A549 (cell line): ENCODE measurements around the gene NKD1. TPM values are rescaled to one million over a fixed set of nuclear protein-coding genes. Genes with fewer than 3 reads are reported as not detected.

ENCODE experiments used
- ATAC-seq, 2 experiments: fragments of 200-7000 bp in 1 of 2; fragments of >200 bp in 1 of 2; cut with Nextera tagmentation in 1 of 2; cut with Tn5 transposase in 1 of 2; 3 replicates each; pipeline versions ENCODE4 v1.8.0 to v1.9.1; 2018 to 2020; ENCODE audit warnings: mild to moderate bottlenecking in 1 of 2, moderate library complexity in 1 of 2
- CTCF ChIA-PET: fragments of 300-600 bp; sonication (Branson Sonifier 250); formaldehyde crosslinking; extraction: SDS; loops from one replicate; lab custom pipeline; 2021; ENCODE audit warnings: antibody characterized with exemption, inconsistent platforms; lab: Yijun Ruan, JAX
- POLR2A ChIA-PET: fragments of 350-600 bp; formaldehyde crosslinking; extraction: SDS; loops from one replicate; lab custom pipeline; 2021; ENCODE audit warnings: antibody characterized with exemption, inconsistent platforms; lab: Yijun Ruan, JAX
- DNase-seq, 2 experiments: peaks; one replicate each; pipeline versions ENCODE4 v3.0.0 to v3.0.0-alpha.2; 2011 to 2016; ENCODE audit warnings: low read depth in 1 of 2, low spot score in 1 of 2
- FAIRE-seq: peaks from 2 replicates; lab custom pipeline; 2011; peaks lifted over from hg19 to GRCh38; lab: Jason Lieb, UNC
- H3K27ac ChIP-seq, 2 experiments: fragments of >200 bp; sonication (Bioruptor Twin); formaldehyde crosslinking; 3 replicates each; pipeline ENCODE4 v1.5.1; 2016 to 2017
- H3K4me1 ChIP-seq: fragments of >200 bp; sonication (Bioruptor Twin); formaldehyde crosslinking; 3 replicates; pipeline ENCODE4 v1.6.1; 2016
- H3K4me2 ChIP-seq: fragments of >200 bp; sonication (Bioruptor Twin); formaldehyde crosslinking; 3 replicates; pipeline ENCODE4 v1.6.1; 2016
- H3K4me3 ChIP-seq: fragments of >200 bp; sonication (Bioruptor Twin); formaldehyde crosslinking; 3 replicates; pipeline ENCODE4 v1.5.1; 2016
- H3K9me3 ChIP-seq: fragments of >200 bp; sonication (Bioruptor Twin); formaldehyde crosslinking; 3 replicates; pipeline ENCODE4 v1.6.1; 2016
- ATOH8 ChIP-seq: fragments of 250-450 bp; sonication (Bioruptor Pico); IDR thresholded peaks from 2 replicates; pipeline ENCODE4 v1.5.0; 2020; ENCODE audit warnings: low read depth, mild to moderate bottlenecking, moderate library complexity
- CEBPB ChIP-seq, 2 experiments: fragments of >200 bp in 1 of 2; sonication (Bioruptor Twin) in 1 of 2; formaldehyde crosslinking in 1 of 2; IDR thresholded peaks; 2 replicates each; pipeline ENCODE4 v1.6.1; 2012 to 2016
- ELK1 ChIP-seq: fragments of 150-350 bp; IDR thresholded peaks from 2 replicates; pipeline ENCODE4 v1.6.1; 2014; ENCODE audit warnings: low read depth, mild to moderate bottlenecking, low read length
- FOSB ChIP-seq: fragments of 250-450 bp; sonication (Bioruptor Pico); IDR thresholded peaks from 2 replicates; pipeline ENCODE4 v1.5.0; 2020; ENCODE audit warnings: mild to moderate bottlenecking, moderate library complexity
- HES2 ChIP-seq: fragments of >200 bp; sonication (Bioruptor Twin); formaldehyde crosslinking; IDR thresholded peaks from 2 replicates; pipeline ENCODE4 v1.6.1; 2016
- HEYL ChIP-seq: fragments of 250-450 bp; sonication (Bioruptor Pico); IDR thresholded peaks from 2 replicates; pipeline ENCODE4 v1.8.0; 2021; ENCODE audit warnings: mild to moderate bottlenecking, moderate library complexity
- HOXA7 ChIP-seq: fragments of 250-450 bp; sonication (Bioruptor Pico); IDR thresholded peaks from 2 replicates; pipeline ENCODE4 v1.5.0; 2020; ENCODE audit warnings: mild to moderate bottlenecking, moderate library complexity
- JUN ChIP-seq, 2 experiments: fragments of >200 bp; sonication (Bioruptor Twin); formaldehyde crosslinking; IDR thresholded peaks; 2 replicates in 1 of 2; 3 replicates in 1 of 2; pipeline ENCODE4 v1.6.1; 2016 to 2017
- JUNB ChIP-seq: fragments of >200 bp; sonication (Bioruptor Twin); formaldehyde crosslinking; IDR thresholded peaks from 2 replicates; pipeline ENCODE4 v1.6.1; 2016
- KDM1A ChIP-seq: fragments of 200-600 bp; sonication (generic); IDR thresholded peaks from 2 replicates; pipeline ENCODE4 v1.6.1; 2016; ENCODE audit warnings: low read depth, mild to moderate bottlenecking
- KDM5A ChIP-seq: fragments of 200-600 bp; sonication (generic); IDR thresholded peaks from 2 replicates; pipeline ENCODE4 v1.6.1; 2016; ENCODE audit warnings: antibody characterized with exemption, mild to moderate bottlenecking
- RAD21 ChIP-seq, 2 experiments: fragments of >200 bp in 1 of 2; sonication (Bioruptor Twin) in 1 of 2; formaldehyde crosslinking in 1 of 2; IDR thresholded peaks in 1 of 2; conservative IDR thresholded peaks in 1 of 2; 2 replicates in 1 of 2; 3 replicates in 1 of 2; pipeline ENCODE4 v1.6.1; 2012 to 2018; ENCODE audit warnings: inconsistent platforms in 1 of 2
- RARB ChIP-seq: fragments of 250-450 bp; sonication (Bioruptor Pico); IDR thresholded peaks from 2 replicates; pipeline ENCODE4 v1.8.0; 2021; ENCODE audit warnings: mild to moderate bottlenecking, moderate library complexity
- RNF2 ChIP-seq: fragments of 200-600 bp; sonication (generic); IDR thresholded peaks from 2 replicates; pipeline ENCODE4 v1.6.1; 2016; ENCODE audit warnings: low read depth, mild to moderate bottlenecking, antibody characterized with exemption, moderate library complexity, borderline replicate concordance
- TP53 ChIP-seq: fragments of 250-450 bp; sonication (Bioruptor Pico); IDR thresholded peaks from 2 replicates; pipeline ENCODE4 v1.5.0; 2021; ENCODE audit warnings: mild to moderate bottlenecking, moderate library complexity
- ZNF302 ChIP-seq: fragments of 250-450 bp; sonication (Bioruptor Pico); IDR thresholded peaks from 2 replicates; pipeline ENCODE4 v1.9.0; 2021; ENCODE audit warnings: inconsistent platforms, mild to moderate bottlenecking, moderate library complexity
- WGBS: methylation state at CpG from one replicate; pipeline ENCODE4 v1.1.6; 2017; ENCODE audit errors: missing lambda C conversion rate; 5-methylcytosine and 5-hydroxymethylcytosine counted together
- polyA plus RNA-seq, 4 experiments: library from polyadenylated mRNA; depleted of rRNA in 3 of 4; stranded (reverse); fragments of >200 nt; fragmentation: RNase III in 1 of 4; extraction: RNeasy Plus Mini Kit Qiagen cat#74134 plus additional on column Dnase treatment in 1 of 4; gene quantifications; 2 replicates in 3 of 4; 3 replicates in 1 of 4; pipeline ENCODE4 v1.2.3, GENCODE V29; 2011 to 2017
- TF ChIP-seq, protein P1 (sequence below): fragments of 200-600 bp; sonication (generic); IDR thresholded peaks from 2 replicates; pipeline ENCODE4 v1.6.1; 2016; ENCODE audit warnings: antibody characterized with exemption, mild to moderate bottlenecking, moderate library complexity
- TF ChIP-seq, protein P2 (sequence below): fragments of >200 bp; sonication (Bioruptor Twin); formaldehyde crosslinking; IDR thresholded peaks from 3 replicates; pipeline ENCODE4 v1.6.1; 2016

NKD1 gene
- polyA plus RNA-seq, 2 of the 4 experiments (the other 2 are of a cell fraction): 0.10 to 0.19 TPM

GRCh38 chr16:50637716-50638602 is 89.8 kb downstream of the NKD1 start:
- H3K4me2 ChIP-seq: no peak overlapping the region
- H3K27ac ChIP-seq: no peak overlapping the region
- POLR2A ChIA-PET: no interaction called here
- no peak for TF ChIP-seq RAD21 (conservative IDR thresholded peaks at IDR 0.05 in 1 of 2, IDR thresholded peaks at IDR 0.05 in 1 of 2)
- TF ChIP-seq, protein P1, sequence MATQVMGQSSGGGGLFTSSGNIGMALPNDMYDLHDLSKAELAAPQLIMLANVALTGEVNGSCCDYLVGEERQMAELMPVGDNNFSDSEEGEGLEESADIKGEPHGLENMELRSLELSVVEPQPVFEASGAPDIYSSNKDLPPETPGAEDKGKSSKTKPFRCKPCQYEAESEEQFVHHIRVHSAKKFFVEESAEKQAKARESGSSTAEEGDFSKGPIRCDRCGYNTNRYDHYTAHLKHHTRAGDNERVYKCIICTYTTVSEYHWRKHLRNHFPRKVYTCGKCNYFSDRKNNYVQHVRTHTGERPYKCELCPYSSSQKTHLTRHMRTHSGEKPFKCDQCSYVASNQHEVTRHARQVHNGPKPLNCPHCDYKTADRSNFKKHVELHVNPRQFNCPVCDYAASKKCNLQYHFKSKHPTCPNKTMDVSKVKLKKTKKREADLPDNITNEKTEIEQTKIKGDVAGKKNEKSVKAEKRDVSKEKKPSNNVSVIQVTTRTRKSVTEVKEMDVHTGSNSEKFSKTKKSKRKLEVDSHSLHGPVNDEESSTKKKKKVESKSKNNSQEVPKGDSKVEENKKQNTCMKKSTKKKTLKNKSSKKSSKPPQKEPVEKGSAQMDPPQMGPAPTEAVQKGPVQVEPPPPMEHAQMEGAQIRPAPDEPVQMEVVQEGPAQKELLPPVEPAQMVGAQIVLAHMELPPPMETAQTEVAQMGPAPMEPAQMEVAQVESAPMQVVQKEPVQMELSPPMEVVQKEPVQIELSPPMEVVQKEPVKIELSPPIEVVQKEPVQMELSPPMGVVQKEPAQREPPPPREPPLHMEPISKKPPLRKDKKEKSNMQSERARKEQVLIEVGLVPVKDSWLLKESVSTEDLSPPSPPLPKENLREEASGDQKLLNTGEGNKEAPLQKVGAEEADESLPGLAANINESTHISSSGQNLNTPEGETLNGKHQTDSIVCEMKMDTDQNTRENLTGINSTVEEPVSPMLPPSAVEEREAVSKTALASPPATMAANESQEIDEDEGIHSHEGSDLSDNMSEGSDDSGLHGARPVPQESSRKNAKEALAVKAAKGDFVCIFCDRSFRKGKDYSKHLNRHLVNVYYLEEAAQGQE: no peak
- TF ChIP-seq HOXA7 (CRISPR knock-in tag): no peak
- no peak for TF ChIP-seq HES2
- no peak for TF ChIP-seq TP53 (CRISPR knock-in tag)
- TF ChIP-seq ELK1: no peak
- no peak for TF ChIP-seq JUN (IDR thresholded peaks at IDR 0.05)
- no peak for TF ChIP-seq JUNB
- TF ChIP-seq KDM5A: no peak
- TF ChIP-seq ZNF302: no peak
- TF ChIP-seq CEBPB (IDR thresholded peaks at IDR 0.05): no peak
- TF ChIP-seq RNF2: no peak
- TF ChIP-seq RARB (CRISPR knock-in tag): no peak
- TF ChIP-seq HEYL: no peak
- TF ChIP-seq, protein P2, sequence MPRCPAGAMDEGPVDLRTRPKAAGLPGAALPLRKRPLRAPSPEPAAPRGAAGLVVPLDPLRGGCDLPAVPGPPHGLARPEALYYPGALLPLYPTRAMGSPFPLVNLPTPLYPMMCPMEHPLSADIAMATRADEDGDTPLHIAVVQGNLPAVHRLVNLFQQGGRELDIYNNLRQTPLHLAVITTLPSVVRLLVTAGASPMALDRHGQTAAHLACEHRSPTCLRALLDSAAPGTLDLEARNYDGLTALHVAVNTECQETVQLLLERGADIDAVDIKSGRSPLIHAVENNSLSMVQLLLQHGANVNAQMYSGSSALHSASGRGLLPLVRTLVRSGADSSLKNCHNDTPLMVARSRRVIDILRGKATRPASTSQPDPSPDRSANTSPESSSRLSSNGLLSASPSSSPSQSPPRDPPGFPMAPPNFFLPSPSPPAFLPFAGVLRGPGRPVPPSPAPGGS: no peak
- no peak for TF ChIP-seq FOSB (CRISPR knock-in tag)
- TF ChIP-seq KDM1A: no peak
- TF ChIP-seq ATOH8: no peak
- TF ChIP-seq, all 56 proteins: peak for 0
- CTCF ChIA-PET: interaction anchor here (3.7 kb wide), 1 partner anchor 29 kb away, joined by 19 read pairs; no protein-coding TSS in a partner anchor
- no peak for FAIRE-seq
- Histone ChIP-seq H3K4me3 (no peak overlapping the region), H3K9me3 (no peaks in the 10 kb centered on the region), H3K4me1 (no peaks in the 10 kb centered on the region)
- 31% methylated on average over 13 of the region's 13 CpGs for WGBS
- ATAC-seq: no peak
- no peak for DNase-seq
